Neural crest cell (in vitro differentiated cells): ENCODE measurements around the gene TAGLN3. TPM values are rescaled to one million over a fixed set of nuclear protein-coding genes. Genes with fewer than 3 reads are reported as not detected.
A peak's percentile ranks its signal among the peaks of the same experiment; 100 is the strongest.

Source experiments
- DNase-seq: peaks from one replicate; pipeline ENCODE4 v3.0.0; 2021; ENCODE audit warnings: low read depth, mixed read lengths, low spot score
- H3K27ac Mint-ChIP-seq: one replicate; pipeline ENCODE4 v1.8.0; 2021; ENCODE audit warnings: mild to moderate bottlenecking, mixed read lengths; ENCODE audit not compliant: unreplicated experiment
- H3K27me3 Mint-ChIP-seq: 2 replicates; pipeline ENCODE4 v1.8.0; 2021; ENCODE audit warnings: low read depth, mild to moderate bottlenecking, mixed read lengths
- H3K36me3 Mint-ChIP-seq: 2 replicates; pipeline ENCODE4 v1.8.0; 2021; ENCODE audit warnings: low read depth, mild to moderate bottlenecking, mixed read lengths
- H3K4me1 Mint-ChIP-seq: 2 replicates; pipeline ENCODE4 v1.8.0; 2021; ENCODE audit warnings: mixed read lengths
- H3K4me3 Mint-ChIP-seq: one replicate; pipeline ENCODE4 v1.8.0; 2021; ENCODE audit warnings: mild to moderate bottlenecking, mixed read lengths
- H3K9me3 Mint-ChIP-seq: 2 replicates; pipeline ENCODE4 v1.8.0; 2021; ENCODE audit warnings: mixed read lengths
- CTCF ChIP-seq: fragments of 200-600 bp; sonication (generic); conservative IDR thresholded peaks from 2 replicates; pipeline ENCODE4 v1.5.0; 2021; ENCODE audit warnings: antibody characterized with exemption, mild to moderate bottlenecking
- total RNA-seq: library from RNA; stranded (reverse); gene quantifications from 2 replicates; pipeline ENCODE4 v1.2.1, GENCODE V29; 2021

Gene TAGLN3
- total RNA-seq, 1 donor from 2014 or later = 70.2 TPM

GRCh38 chr3:112042842-112043280 is 44.1 kb downstream of the TAGLN3 start:
- Mint-ChIP-seq H3K36me3 (no peaks in the 10 kb centered on the region), H3K4me1 (peaks cover 28% of the 10 kb centered on the region), H3K4me3 (no peak overlapping the region), H3K9me3 (no peaks in the 10 kb centered on the region), H3K27ac (no peak overlapping the region), H3K27me3 (no peaks in the 10 kb centered on the region)
- DNase-seq = no peak
- TF ChIP-seq CTCF = no peak

- DNase-seq = peak; percentile 36
- Mint-ChIP-seq H3K4me3 (no peak overlapping the region), H3K27ac (no peak overlapping the region), H3K27me3 (no peaks in the 10 kb centered on the region), H3K4me1 (peaks cover 28% of the 10 kb centered on the region), H3K36me3 (no peaks in the 10 kb centered on the region), H3K9me3 (no peaks in the 10 kb centered on the region)
- TF ChIP-seq CTCF = peak; percentile 94
Observed at GRCh38 chr3:112043621-112044201, 45.0 kb downstream of the TAGLN3 start.

DNA sequence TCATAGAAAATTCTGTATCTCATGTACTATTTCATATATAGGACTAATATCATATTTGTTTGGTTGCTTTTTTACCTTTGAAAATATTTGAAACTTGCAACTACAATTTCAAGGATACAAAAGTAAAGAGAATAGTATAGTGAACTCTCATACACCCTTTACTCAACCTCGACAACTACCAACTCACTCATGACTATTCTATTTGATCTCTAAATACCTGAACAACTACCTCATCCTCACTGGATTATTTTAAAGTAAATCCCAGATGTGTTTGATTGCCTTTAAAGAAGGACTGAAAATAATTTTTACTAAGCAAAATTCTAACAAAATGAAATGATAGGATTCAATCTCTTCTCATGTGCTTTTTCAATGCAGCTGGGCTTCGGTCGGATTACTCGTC is 47.9 kb downstream of the TAGLN3 start:
- Mint-ChIP-seq H3K4me1 (peaks cover 7% of the 10 kb centered on the region), H3K27ac (no peak overlapping the region), H3K27me3 (no peaks in the 10 kb centered on the region), H3K9me3 (no peaks in the 10 kb centered on the region), H3K36me3 (no peaks in the 10 kb centered on the region), H3K4me3 (no peak overlapping the region)
- TF ChIP-seq CTCF = no peak
- DNase-seq = no peak

GRCh38 chr3:112047264-112047663 is 48.5 kb downstream of the TAGLN3 start:
- H3K4me1 Mint-ChIP-seq = peaks cover 5% of the 10 kb centered on the region
- no peak for TF ChIP-seq CTCF
- no peaks in the 10 kb centered on the region for H3K36me3 Mint-ChIP-seq
- no peaks in the 10 kb centered on the region for H3K27me3 Mint-ChIP-seq
- H3K27ac Mint-ChIP-seq = no peak overlapping the region
- H3K9me3 Mint-ChIP-seq = no peaks in the 10 kb centered on the region
- no peak overlapping the region for H3K4me3 Mint-ChIP-seq
- DNase-seq = no peak

GRCh38 chr3:112048911-112049310 is 50.2 kb downstream of the TAGLN3 start:
- H3K4me1 Mint-ChIP-seq = peaks cover 14% of the 10 kb centered on the region
- no peak overlapping the region for H3K4me3 Mint-ChIP-seq
- no peaks in the 10 kb centered on the region for H3K36me3 Mint-ChIP-seq
- no peaks in the 10 kb centered on the region for H3K27me3 Mint-ChIP-seq
- no peak overlapping the region for H3K27ac Mint-ChIP-seq
- DNase-seq = no peak
- no peaks in the 10 kb centered on the region for H3K9me3 Mint-ChIP-seq
- no peak for TF ChIP-seq CTCF
